GM21619 (cell line): ENCODE data around the gene TKTL1.
"Not testable (repeated sequence)": the region's sequence is repeated elsewhere in the genome, so short reads cannot be mapped to it uniquely, and the experiment has no call there.

Source experiments
- ATAC-seq: cut with Tn5 transposase; IDR thresholded peaks from one replicate; pipeline ENCODE4 v1.9.1; 2021; ENCODE audit not compliant: unreplicated experiment

TKTL1 gene

GRCh38 chrX:154343063-154343462 lies 47.5 kb downstream of the TKTL1 start:
- not testable (repeated sequence) for ATAC-seq

GRCh38 chrX:154343620-154344019 lies 48.0 kb downstream of the TKTL1 start:
- ATAC-seq: not testable (repeated sequence)

GRCh38 chrX:154348114-154348531 lies 52.5 kb downstream of the TKTL1 start:
- ATAC-seq: no peak

- no peak for ATAC-seq
Observed at GRCh38 chrX:154348646-154349358, 53.2 kb downstream of the TKTL1 start.

GRCh38 chrX:154349359-154349935 lies 53.9 kb downstream of the TKTL1 start:
- ATAC-seq: no peak

GRCh38 chrX:154349979-154350378 lies 54.4 kb downstream of the TKTL1 start:
- no peak for ATAC-seq

GRCh38 chrX:154350429-154351182 lies 55.0 kb downstream of the TKTL1 start:
- ATAC-seq: no peak

GRCh38 chrX:154351183-154352011 lies 55.8 kb downstream of the TKTL1 start:
- ATAC-seq: no peak

- no peak for ATAC-seq
Observed at GRCh38 chrX:154352012-154352401, 56.4 kb downstream of the TKTL1 start.

GRCh38 chrX:154352466-154352865 lies 56.9 kb downstream of the TKTL1 start:
- ATAC-seq: no peak

GRCh38 chrX:154353172-154353843 lies 57.7 kb downstream of the TKTL1 start:
- ATAC-seq: no peak

GRCh38 chrX:154354013-154354412 lies 58.4 kb downstream of the TKTL1 start:
- no peak for ATAC-seq

- no peak for ATAC-seq
Observed at GRCh38 chrX:154354516-154354915, 58.9 kb downstream of the TKTL1 start.

GRCh38 chrX:154355094-154355775 lies 59.6 kb downstream of the TKTL1 start:
- ATAC-seq: no peak

- ATAC-seq: no peak
Observed at GRCh38 chrX:154355776-154356140, 60.2 kb downstream of the TKTL1 start.

- ATAC-seq: no peak
Observed at GRCh38 chrX:154356596-154356995, 61.0 kb downstream of the TKTL1 start.

- no peak for ATAC-seq
Observed at GRCh38 chrX:154357205-154357604, 61.6 kb downstream of the TKTL1 start.

GRCh38 chrX:154358011-154358410 lies 62.4 kb downstream of the TKTL1 start:
- no peak for ATAC-seq

- no peak for ATAC-seq
Observed at GRCh38 chrX:154358829-154359228, 63.2 kb downstream of the TKTL1 start.
